Raji (cell line): ENCODE measurements around the gene STN1.

Experiments
- POLR2A ChIP-seq: IDR thresholded peaks from 2 replicates; pipeline ENCODE4 v1.6.1; 2011; ENCODE audit warnings: low read depth, low read length, control low read depth; ENCODE audit not compliant: insufficient read depth

Gene STN1

GRCh38 chr10:103918053-103918846 lies at the start of gene STN1:
TSS of gene STN1 (minus strand) at chr10:103918184. CDS start at chr10:103917594, 590 bp downstream.
- TF ChIP-seq POLR2A = peak; percentile 88

GRCh38 chr10:103967448-103968071 lies 49.6 kb upstream of the STN1 start:
- TF ChIP-seq POLR2A = no peak

GRCh38 chr10:103966671-103967447 lies 48.9 kb upstream of the STN1 start, which contains the start of gene SLK:
TSS of gene SLK (plus strand) at chr10:103967140. CDS start at chr10:103967746, 606 bp downstream.
- TF ChIP-seq POLR2A = peak; percentile 91

- TF ChIP-seq POLR2A = no peak
These were observed 42.1 kb upstream of the STN1 start for GRCh38 chr10:103960103-103960502.

- no peak for TF ChIP-seq POLR2A
These were observed 41.0 kb upstream of the STN1 start for GRCh38 chr10:103958996-103959395.

- no peak for TF ChIP-seq POLR2A
These were observed 36.6 kb upstream of the STN1 start for GRCh38 chr10:103954543-103954942.

- TF ChIP-seq POLR2A = no peak
These were observed 34.0 kb upstream of the STN1 start for GRCh38 chr10:103951942-103952341.

- TF ChIP-seq POLR2A = no peak
These were observed 33.2 kb upstream of the STN1 start for GRCh38 chr10:103951183-103951582.

GRCh38 chr10:103949728-103950127 lies 31.7 kb upstream of the STN1 start:
- TF ChIP-seq POLR2A = no peak

GRCh38 chr10:103947799-103948516 lies 30.0 kb upstream of the STN1 start:
- TF ChIP-seq POLR2A = no peak

GRCh38 chr10:103942866-103943265 lies 24.9 kb upstream of the STN1 start:
- no peak for TF ChIP-seq POLR2A

- TF ChIP-seq POLR2A = no peak
These were observed 23.8 kb upstream of the STN1 start for GRCh38 chr10:103941801-103942200.

- no peak for TF ChIP-seq POLR2A
These were observed 21.5 kb upstream of the STN1 start for GRCh38 chr10:103939522-103939921.

- TF ChIP-seq POLR2A = no peak
These were observed 18.0 kb upstream of the STN1 start for GRCh38 chr10:103936022-103936421.

GRCh38 chr10:103934308-103934707 lies 16.3 kb upstream of the STN1 start:
- no peak for TF ChIP-seq POLR2A
